Measurements from ENCODE around the gene MAST2.
"Not testable (repeated sequence)": the region's sequence is repeated elsewhere in the genome, so short reads cannot be mapped to it uniquely, and the experiment has no call there.

Gene MAST2

GRCh38 chr1:45908611-45909140 lies 105.3 kb downstream of the MAST2 start:
- no peak for DNase-seq

GRCh38 chr1:45911634-45912033 lies 108.2 kb downstream of the MAST2 start:
- DNase-seq: no peak

GRCh38 chr1:45913183-45913683 lies 109.8 kb downstream of the MAST2 start:
- DNase-seq: peak; percentile 61

GRCh38 chr1:45913731-45914501 lies 110.5 kb downstream of the MAST2 start:
- no peak for DNase-seq

- no peak for DNase-seq
Observed at GRCh38 chr1:45914836-45915235, 111.4 kb downstream of the MAST2 start.

GRCh38 chr1:45922374-45922773 lies 119.0 kb downstream of the MAST2 start:
- no peak for DNase-seq

- no peak for DNase-seq
Observed at GRCh38 chr1:45922813-45923212, 119.4 kb downstream of the MAST2 start.

- DNase-seq: no peak
Observed at GRCh38 chr1:45923343-45923742, 119.9 kb downstream of the MAST2 start.

- DNase-seq: no peak
Observed at GRCh38 chr1:45924736-45925135, 121.3 kb downstream of the MAST2 start.

- DNase-seq: no peak
Observed at GRCh38 chr1:45925728-45926287, 122.4 kb downstream of the MAST2 start.

- no peak for DNase-seq
Observed at GRCh38 chr1:45926330-45926729, 122.9 kb downstream of the MAST2 start.

- not testable (repeated sequence) for DNase-seq
Observed at GRCh38 chr1:45927231-45927915, 124.0 kb downstream of the MAST2 start.

GRCh38 chr1:45928486-45929205 lies 125.2 kb downstream of the MAST2 start:
- no peak for DNase-seq

GRCh38 chr1:45929257-45929687 lies 125.9 kb downstream of the MAST2 start:
- peak; percentile 81 for DNase-seq

GRCh38 chr1:45930258-45931150 lies 127.1 kb downstream of the MAST2 start:
- no peak for DNase-seq

GRCh38 chr1:45932205-45932604 lies 128.8 kb downstream of the MAST2 start:
- DNase-seq: not testable (repeated sequence)

- DNase-seq: no peak
Observed at GRCh38 chr1:45934947-45935346, 131.5 kb downstream of the MAST2 start.

GRCh38 chr1:45938029-45938428 lies 134.6 kb downstream of the MAST2 start:
- no peak for DNase-seq

- no peak for DNase-seq
Observed at GRCh38 chr1:45942411-45942810, 139.0 kb downstream of the MAST2 start.

GRCh38 chr1:45943185-45943584 lies 139.8 kb downstream of the MAST2 start:
- DNase-seq: no peak

GRCh38 chr1:45945426-45945825 lies 142.0 kb downstream of the MAST2 start:
- peak; percentile 56 for DNase-seq

- DNase-seq: not testable (repeated sequence)
Observed at GRCh38 chr1:45949462-45949861, 146.1 kb downstream of the MAST2 start.
